ENCODE measurements around the gene LONP2. TPM values are rescaled to one million over a fixed set of nuclear protein-coding genes. Genes with fewer than 3 reads are reported as not detected.

Gene LONP2
- total and polyA plus RNA-seq, 2 of the 13 experiments (the other 11 are each of a cell fraction or from before 2014, with no cell fraction given): 39.2 to 63.3 TPM

GRCh38 chr16:48365601-48366164 lies 121.6 kb downstream of the LONP2 start (continued):
- TF ChIP-seq RNF2 (conservative IDR thresholded peaks at IDR 0.05; ENCODE audit: low read depth) (0 out of 2 replicates have a peak, but pooled peaks have one; percentile 25), HOXA5 (CRISPR knock-in tag; IDR thresholded peaks at IDR 0.05) (peak; percentile 76; the same call in 1 of the 2 replicates), ATF1 (CRISPR knock-in tag; IDR thresholded peaks at IDR 0.05) (no peak), BCL6 (CRISPR knock-in tag; IDR thresholded peaks at IDR 0.05) (peak; percentile 38; the same call in 1 of the 2 replicates), ZBTB3 (CRISPR knock-in tag; IDR thresholded peaks at IDR 0.05; ENCODE audit: borderline replicate concordance, low read depth) (peak; percentile 60; the same call in 1 of the 2 replicates), ZNF781 (CRISPR knock-in tag; IDR thresholded peaks at IDR 0.05; ENCODE audit: borderline replicate concordance, not compliant biosample characterization) (no peak), ZNF468 (CRISPR knock-in tag; IDR thresholded peaks at IDR 0.05) (no peak), SOX13 (IDR thresholded peaks at IDR 0.05) (no peak), SOX13 (CRISPR knock-in tag; conservative IDR thresholded peaks at IDR 0.05 in 1 of 2, IDR thresholded peaks at IDR 0.05 in 1 of 2) (peak in 1 of 2 experiments; percentile 39; a peak in 2 of 4 replicates), PLRG1 (conservative IDR thresholded peaks at IDR 0.05) (no peak), CREBL2 (CRISPR knock-in tag; IDR thresholded peaks at IDR 0.05; ENCODE audit: borderline replicate concordance) (0 out of 2 replicates have a peak, but pooled peaks have one; percentile 48), ZNF180 (CRISPR knock-in tag; IDR thresholded peaks at IDR 0.05; ENCODE audit: borderline replicate concordance, low read depth) (no peak), ZNF121 (CRISPR knock-in tag; IDR thresholded peaks at IDR 0.05) (no peak), RORA (CRISPR knock-in tag; IDR thresholded peaks at IDR 0.05) (no peak), AHDC1 (CRISPR knock-in tag; IDR thresholded peaks at IDR 0.05; ENCODE audit: borderline replicate concordance) (no peak), NFRKB (IDR thresholded peaks at IDR 0.05) (no peak), GATA4 (IDR thresholded peaks at IDR 0.05; ENCODE audit: borderline replicate concordance, low read depth) (0 out of 2 replicates have a peak, but pooled peaks have one; percentile 19), TCF7L2 (IDR thresholded peaks at IDR 0.05; ENCODE audit: low read depth, low read length) (no peak), JUNB (CRISPR knock-in tag; IDR thresholded peaks at IDR 0.05; ENCODE audit: borderline replicate concordance) (no peak), ZNF567 (CRISPR knock-in tag; IDR thresholded peaks at IDR 0.05; ENCODE audit: borderline replicate concordance) (peak; percentile 72), ATF5 (CRISPR knock-in tag; IDR thresholded peaks at IDR 0.05; ENCODE audit: low read depth) (no peak), RBFOX2 (IDR thresholded peaks at IDR 0.05; ENCODE audit: low read depth, low read length) (peak; percentile 83), ZNF761 (CRISPR knock-in tag; conservative IDR thresholded peaks at IDR 0.05) (no peak), ZC3H4 (CRISPR knock-in tag; IDR thresholded peaks at IDR 0.05; ENCODE audit: borderline replicate concordance) (no peak)
- TF ChIP-seq, protein P1, sequence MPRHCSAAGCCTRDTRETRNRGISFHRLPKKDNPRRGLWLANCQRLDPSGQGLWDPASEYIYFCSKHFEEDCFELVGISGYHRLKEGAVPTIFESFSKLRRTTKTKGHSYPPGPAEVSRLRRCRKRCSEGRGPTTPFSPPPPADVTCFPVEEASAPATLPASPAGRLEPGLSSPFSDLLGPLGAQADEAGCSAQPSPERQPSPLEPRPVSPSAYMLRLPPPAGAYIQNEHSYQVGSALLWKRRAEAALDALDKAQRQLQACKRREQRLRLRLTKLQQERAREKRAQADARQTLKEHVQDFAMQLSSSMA (CRISPR knock-in tag; IDR thresholded peaks at IDR 0.05): 0 out of 2 replicates have a peak, but pooled peaks have one; percentile 77
